Stimulated activated CD8-positive, alpha-beta memory T cell treated with anti-CD3 and anti-CD28 coated beads, Interleukin-7, amount 100 ng/mL, for 1 hour (primary cell): ENCODE data around the gene CLSTN2.

Experiments used
- DNase-seq, 2 donors: peaks; one replicate each; pipeline ENCODE4 v3.0.0-alpha.2; 2020; ENCODE audit warnings: low read depth in 2 of 2

Gene CLSTN2

GRCh38 chr3:140341817-140342403 is 406.9 kb downstream of the CLSTN2 start:
- no peak for DNase-seq

GRCh38 chr3:140342668-140343067 is 407.7 kb downstream of the CLSTN2 start:
- no peak for DNase-seq

DNA sequence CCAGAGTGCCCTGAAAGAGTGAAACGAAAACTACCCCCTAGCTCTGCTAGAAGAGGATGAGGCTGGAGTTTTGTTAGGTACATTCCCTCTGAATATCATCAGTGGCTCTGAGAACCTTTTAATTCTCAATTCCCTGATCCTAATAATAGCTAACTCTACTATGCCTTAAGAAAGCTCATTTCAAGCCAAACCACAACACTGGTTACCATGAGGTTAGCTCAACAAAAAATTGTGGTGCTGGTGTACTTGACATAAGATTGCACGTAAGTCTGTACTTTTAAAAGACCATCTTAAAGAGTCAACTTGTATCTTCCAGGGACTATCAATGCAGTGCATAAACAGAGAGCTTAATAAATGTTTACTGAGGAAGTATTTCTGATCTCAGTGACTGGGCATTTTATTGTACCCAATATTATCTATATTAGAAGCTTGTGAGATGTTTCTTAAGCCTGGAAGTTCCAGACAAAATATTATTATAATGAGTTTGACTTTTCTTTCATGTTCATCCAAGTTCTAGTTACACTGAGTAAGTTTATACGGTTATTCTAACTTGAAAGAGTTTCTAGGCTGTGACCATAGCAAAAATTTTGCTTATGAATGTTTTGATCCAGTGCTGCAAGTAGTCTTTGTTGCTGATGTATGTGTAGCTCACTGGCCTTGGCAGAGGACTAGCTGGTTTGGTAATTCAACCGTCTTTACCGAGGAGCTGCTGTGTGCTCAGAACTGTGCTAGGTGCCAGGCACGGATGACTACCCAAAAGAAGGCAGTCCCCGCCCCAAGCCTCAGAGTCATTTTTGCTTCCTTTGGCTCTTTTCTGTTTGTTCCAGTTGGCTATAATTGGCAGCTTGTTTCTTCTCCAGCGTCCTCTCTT is 408.5 kb downstream of the CLSTN2 start:
- no peak for DNase-seq

- DNase-seq = no peak
Observed at GRCh38 chr3:140344082-140344454, 409.1 kb downstream of the CLSTN2 start.

- DNase-seq = no peak
Observed at GRCh38 chr3:140344601-140345205, 409.7 kb downstream of the CLSTN2 start.

- DNase-seq = no peak
Observed at GRCh38 chr3:140347151-140347550, 412.2 kb downstream of the CLSTN2 start.

DNA sequence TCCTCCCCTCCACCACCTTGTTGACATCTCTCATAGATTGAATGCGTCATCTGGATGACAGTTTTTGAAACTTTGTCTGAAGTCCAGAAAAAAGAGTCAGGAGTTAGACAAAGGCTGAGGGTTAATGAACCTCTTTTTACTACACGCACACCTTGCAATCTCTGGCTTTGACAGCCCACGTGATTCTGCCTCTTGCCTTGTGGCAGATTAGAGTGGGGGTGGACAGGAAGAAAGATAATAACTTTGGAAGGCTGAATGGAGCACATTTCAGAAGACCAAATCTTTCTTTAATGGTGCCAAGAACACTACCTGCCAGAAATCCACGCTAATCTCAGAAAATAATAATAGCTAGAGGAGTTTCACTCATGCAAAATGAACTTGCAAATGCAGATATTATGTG is 415.0 kb downstream of the CLSTN2 start:
- no peak for DNase-seq

DNA sequence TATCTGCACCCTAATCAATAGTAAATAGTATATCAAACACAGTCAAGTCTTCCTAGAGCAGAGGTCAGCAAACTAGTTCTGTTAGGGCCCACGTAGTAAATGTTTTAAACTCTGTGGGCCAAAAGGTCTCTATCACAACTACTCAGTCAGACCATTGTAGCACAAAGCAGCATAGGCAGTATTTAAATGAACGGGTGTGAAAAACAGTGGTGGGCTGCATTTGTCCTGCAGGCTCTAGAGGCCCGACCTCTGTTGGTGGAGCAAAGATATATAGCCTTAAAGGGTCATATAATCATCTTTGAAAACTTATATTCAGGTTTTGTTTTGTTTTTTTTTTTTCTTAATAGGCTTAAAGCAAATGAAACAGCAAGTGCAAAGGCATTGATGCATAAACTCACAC is 416.5 kb downstream of the CLSTN2 start:
- DNase-seq = no peak

DNA sequence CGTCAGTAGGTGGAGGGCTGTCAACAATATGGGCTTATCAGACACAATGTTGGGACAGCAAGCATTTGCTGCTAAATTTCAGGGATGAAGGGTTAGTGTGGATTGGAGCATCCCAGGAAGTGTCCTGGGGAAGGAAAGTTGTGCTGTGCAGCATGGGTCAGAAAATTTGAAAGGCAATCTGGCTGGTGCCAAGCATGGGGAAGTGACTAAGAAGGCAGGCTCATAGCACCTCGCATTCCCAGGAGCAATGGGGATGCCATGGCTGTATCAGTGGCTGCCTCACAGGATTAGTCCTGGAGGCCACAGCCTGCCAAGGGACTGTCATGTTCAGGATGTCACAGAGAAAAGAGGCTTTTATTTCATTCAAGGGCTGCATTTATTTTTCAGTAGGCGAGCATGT is 420.5 kb downstream of the CLSTN2 start:
- no peak for DNase-seq

- DNase-seq = no peak
Observed at GRCh38 chr3:140358686-140359085, 423.7 kb downstream of the CLSTN2 start.

GRCh38 chr3:140359233-140359995 is 424.4 kb downstream of the CLSTN2 start:
- DNase-seq = no peak

DNA sequence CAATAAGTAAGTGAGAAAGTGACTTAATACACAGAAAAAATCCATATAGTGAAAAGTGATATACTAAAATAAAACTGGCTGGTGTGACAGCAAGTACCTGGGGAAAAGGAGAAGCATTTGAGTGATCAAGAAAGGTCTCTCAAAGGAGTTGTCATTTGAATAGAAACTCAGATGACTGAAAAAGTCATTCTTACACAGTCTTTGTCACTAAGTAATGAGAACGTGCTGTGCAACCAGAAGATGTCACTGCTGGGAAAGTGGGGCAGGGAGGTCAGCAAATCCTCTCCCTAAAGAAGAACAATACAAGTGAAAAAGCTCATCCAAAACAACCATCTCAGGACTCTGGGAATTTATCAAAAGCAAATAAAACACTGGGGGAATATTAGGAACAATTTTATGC is 425.3 kb downstream of the CLSTN2 start:
- no peak for DNase-seq

DNA sequence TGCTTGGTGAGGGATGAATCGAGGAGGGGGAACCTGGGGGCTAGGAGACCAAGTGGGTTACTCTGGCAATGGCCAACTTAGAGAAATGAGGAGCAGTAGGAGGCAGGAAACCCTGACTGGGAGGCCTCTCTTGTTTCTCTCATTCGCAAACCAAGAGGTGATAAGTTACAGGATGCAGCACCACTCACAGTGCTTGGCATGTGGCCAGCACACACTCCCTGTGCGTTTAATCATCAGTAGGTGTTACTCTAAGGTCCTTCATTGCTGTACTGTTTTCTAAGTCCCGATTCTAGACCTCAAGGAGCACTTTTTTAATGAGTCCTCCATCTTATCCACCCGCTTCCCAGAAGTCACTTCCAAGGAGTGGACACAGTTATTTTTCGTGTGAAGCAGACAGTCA is 428.8 kb downstream of the CLSTN2 start:
- no peak for DNase-seq

GRCh38 chr3:140365872-140366697 is 431.1 kb downstream of the CLSTN2 start:
- DNase-seq = no peak

GRCh38 chr3:140368223-140368811 is 433.3 kb downstream of the CLSTN2 start:
- DNase-seq = no peak

DNA sequence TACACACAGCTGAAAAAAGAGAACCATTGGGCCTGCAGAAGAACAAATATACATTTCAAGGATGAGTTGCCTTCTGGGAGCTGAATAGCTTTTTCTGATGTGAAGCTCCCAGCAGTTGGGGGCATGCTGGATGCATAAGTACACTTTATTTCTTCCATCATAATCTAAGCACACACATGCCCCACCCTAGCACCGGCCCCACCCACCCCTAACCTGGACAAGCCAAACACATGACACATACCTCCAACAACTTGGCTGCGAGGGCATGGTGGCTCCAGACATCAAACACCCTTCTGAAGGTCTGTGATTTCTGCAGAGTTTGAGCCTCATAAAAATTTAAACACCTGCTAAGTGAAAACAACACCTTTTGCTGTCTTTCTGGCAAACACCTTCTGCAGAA is 435.7 kb downstream of the CLSTN2 start:
- no peak for DNase-seq

DNA sequence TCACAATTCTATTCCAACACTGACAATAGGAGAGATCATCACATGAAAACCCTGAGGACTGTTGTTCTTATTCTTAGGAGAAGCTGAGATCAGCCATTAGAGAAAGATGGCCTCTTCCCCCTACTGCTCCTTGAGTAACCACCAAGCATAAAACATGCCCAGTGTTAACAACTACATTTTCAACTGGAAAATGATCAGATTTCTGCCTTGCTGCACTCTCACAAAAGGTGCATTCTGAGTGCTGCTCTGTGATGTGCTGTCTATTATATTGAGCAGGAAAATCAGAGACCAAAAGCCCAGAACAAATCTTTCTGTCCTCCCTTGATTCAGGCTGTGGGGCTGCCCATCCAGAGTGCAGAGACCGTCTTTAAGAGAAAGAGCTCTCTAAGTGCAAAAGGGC is 438.2 kb downstream of the CLSTN2 start:
- DNase-seq = no peak

DNA sequence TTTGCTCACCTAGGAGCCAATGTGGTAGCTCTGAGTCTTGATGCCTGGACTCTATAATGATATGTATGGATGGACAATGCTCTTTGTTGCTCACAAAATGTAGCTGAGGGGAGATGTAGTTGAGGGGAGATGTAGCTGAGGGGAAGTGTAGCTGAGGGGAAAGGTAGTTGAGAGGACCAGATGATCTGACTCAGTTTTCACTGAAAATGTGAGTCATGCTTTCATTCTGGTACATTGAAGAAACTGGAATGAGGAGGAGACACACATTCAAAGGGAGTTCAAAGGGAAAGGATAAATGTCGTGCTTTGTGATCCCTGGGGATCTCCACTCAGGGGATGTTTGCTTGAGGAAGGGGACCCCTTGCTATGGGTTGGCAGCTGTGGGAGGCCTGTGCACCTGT is 440.0 kb downstream of the CLSTN2 start:
- DNase-seq = no peak

GRCh38 chr3:140376136-140376889 is 441.3 kb downstream of the CLSTN2 start:
- DNase-seq = no peak

DNA sequence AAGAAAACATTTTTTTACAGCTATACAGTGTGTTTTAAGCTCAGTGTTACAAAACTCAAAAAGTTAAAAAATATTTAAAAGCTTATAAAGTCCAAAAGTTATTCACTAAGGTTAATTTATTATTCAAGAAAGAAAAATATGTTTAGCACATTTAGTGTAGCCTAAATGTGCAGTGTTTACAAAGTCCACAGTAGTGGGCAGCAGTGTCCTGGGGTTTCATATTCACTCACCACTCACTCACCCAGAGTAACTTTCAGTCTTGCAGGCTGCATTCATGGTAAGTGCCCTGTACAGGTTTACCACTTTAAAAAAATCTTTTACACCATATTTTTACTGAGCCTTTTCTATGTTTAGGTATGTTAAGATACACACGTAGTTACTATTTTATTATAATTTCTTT is 442.7 kb downstream of the CLSTN2 start:
- DNase-seq = no peak
